ENCODE measurements around the gene SLC16A3.

SLC16A3 gene

GRCh38 chr17:82235056-82235774, 6.4 kb downstream of the SLC16A3 start:
- in situ Hi-C loops (cut with HindIII; ENCODE audit: low sequenced_read_pairs) = no loop called here

GRCh38 chr17:82235775-82236141, 6.9 kb downstream of the SLC16A3 start:
- in situ Hi-C loops (cut with HindIII; ENCODE audit: low sequenced_read_pairs) = no loop called here

GRCh38 chr17:82236142-82236971, 7.5 kb downstream of the SLC16A3 start:
- in situ Hi-C loops (cut with HindIII; ENCODE audit: low sequenced_read_pairs) = no loop called here

GRCh38 chr17:82237083-82237745, 8.4 kb downstream of the SLC16A3 start:
- in situ Hi-C loops (cut with HindIII; ENCODE audit: low sequenced_read_pairs) = no loop called here

GRCh38 chr17:82237746-82238471, 9.1 kb downstream of the SLC16A3 start:
- in situ Hi-C loops (cut with HindIII; ENCODE audit: low sequenced_read_pairs) = no loop called here

- in situ Hi-C loops (cut with HindIII; ENCODE audit: low sequenced_read_pairs) = no loop called here
Observed at GRCh38 chr17:82238472-82239201, 9.8 kb downstream of the SLC16A3 start.

- in situ Hi-C loops (cut with HindIII; ENCODE audit: low sequenced_read_pairs) = no loop called here
Observed at GRCh38 chr17:82239401-82239925, 10.6 kb downstream of the SLC16A3 start.

GRCh38 chr17:82239926-82240505, 11.2 kb downstream of the SLC16A3 start:
- in situ Hi-C loops (cut with HindIII; ENCODE audit: low sequenced_read_pairs) = loop anchor here (5.0 kb wide), 1 partner anchor 107 kb away; no protein-coding TSS in a partner anchor

- in situ Hi-C loops (cut with HindIII; ENCODE audit: low sequenced_read_pairs) = loop anchor here (5.0 kb wide), 1 partner anchor 107 kb away; no protein-coding TSS in a partner anchor
Observed at GRCh38 chr17:82240506-82241182, 11.8 kb downstream of the SLC16A3 start.

- in situ Hi-C loops (cut with HindIII; ENCODE audit: low sequenced_read_pairs) = loop anchor here (5.0 kb wide), 1 partner anchor 106 kb away; no protein-coding TSS in a partner anchor
Observed at GRCh38 chr17:82241183-82241925, 12.5 kb downstream of the SLC16A3 start.

GRCh38 chr17:82241926-82242697, 13.3 kb downstream of the SLC16A3 start:
- in situ Hi-C loops (cut with HindIII; ENCODE audit: low sequenced_read_pairs) = loop anchor here (5.0 kb wide), 1 partner anchor 105 kb away; no protein-coding TSS in a partner anchor

- in situ Hi-C loops (cut with HindIII; ENCODE audit: low sequenced_read_pairs) = loop anchor here (5.0 kb wide), 1 partner anchor 105 kb away; no protein-coding TSS in a partner anchor
Observed at GRCh38 chr17:82242698-82242976, 13.8 kb downstream of the SLC16A3 start.

GRCh38 chr17:82242977-82243647, 14.3 kb downstream of the SLC16A3 start:
- in situ Hi-C loops (cut with HindIII; ENCODE audit: low sequenced_read_pairs) = loop anchor here (5.0 kb wide), 1 partner anchor 104 kb away; no protein-coding TSS in a partner anchor

GRCh38 chr17:82243648-82244412, 15.0 kb downstream of the SLC16A3 start:
- in situ Hi-C loops (cut with HindIII; ENCODE audit: low sequenced_read_pairs) = loop anchor here (5.0 kb wide), 1 partner anchor 103 kb away; no protein-coding TSS in a partner anchor

GRCh38 chr17:82244413-82245133, 15.7 kb downstream of the SLC16A3 start:
- in situ Hi-C loops (cut with HindIII; ENCODE audit: low sequenced_read_pairs) = loop anchor here (5.0 kb wide), 1 partner anchor 103 kb away; no protein-coding TSS in a partner anchor

All from endothelial cell of hepatic sinusoid (primary cell).